ENCODE results near the gene UNC45A.

- TF ChIP-seq CTCF (IDR thresholded peaks at IDR 0.05), result no peak
- no peak for TF ChIP-seq EP300 (IDR thresholded peaks at IDR 0.05)
- no peak for TF ChIP-seq POLR2A (IDR thresholded peaks at IDR 0.05)
Observed at GRCh38 chr15:90901175-90902039, 33.7 kb upstream of the UNC45A start.

Measured in ovary (tissue), 3 donors.